GM12801 (cell line): ENCODE measurements around the gene C1QTNF12.

ENCODE experiments used
- CTCF ChIP-seq: IDR thresholded peaks from one replicate; pipeline ENCODE4 v1.5.1; 2011; ENCODE audit warnings: control low read depth; ENCODE audit not compliant: insufficient read length; ENCODE audit errors: extremely low read depth

Gene C1QTNF12

GRCh38 chr1:1291548-1292441 is 45.3 kb upstream of the C1QTNF12 start:
- TF ChIP-seq CTCF, result no peak

DNA sequence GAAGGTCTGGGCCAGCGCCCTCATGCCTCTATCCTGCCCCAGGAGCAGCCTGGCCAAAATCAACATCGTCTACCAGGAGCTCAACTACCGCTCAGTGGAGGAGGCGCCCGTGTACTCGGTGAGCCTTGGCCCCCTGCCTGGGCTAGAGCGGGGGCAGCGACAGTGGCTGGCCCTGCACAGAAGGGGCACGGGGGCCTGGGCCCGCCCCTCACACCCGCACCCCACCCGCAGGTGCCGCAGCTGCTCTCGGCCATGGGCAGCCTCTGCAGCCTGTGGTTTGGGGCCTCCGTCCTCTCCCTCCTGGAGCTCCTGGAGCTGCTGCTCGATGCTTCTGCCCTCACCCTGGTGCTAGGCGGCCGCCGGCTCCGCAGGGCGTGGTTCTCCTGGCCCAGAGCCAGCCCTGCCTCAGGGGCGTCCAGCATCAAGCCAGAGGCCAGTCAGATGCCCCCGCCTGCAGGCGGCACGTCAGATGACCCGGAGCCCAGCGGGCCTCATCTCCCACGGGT is 44.6 kb upstream of the C1QTNF12 start:
- no peak for TF ChIP-seq CTCF

- TF ChIP-seq CTCF, result no peak
Measured at GRCh38 chr1:1290238-1290731, 43.8 kb upstream of the C1QTNF12 start.

GRCh38 chr1:1287288-1288110 is 41.0 kb upstream of the C1QTNF12 start:
- TF ChIP-seq CTCF, result no peak

DNA sequence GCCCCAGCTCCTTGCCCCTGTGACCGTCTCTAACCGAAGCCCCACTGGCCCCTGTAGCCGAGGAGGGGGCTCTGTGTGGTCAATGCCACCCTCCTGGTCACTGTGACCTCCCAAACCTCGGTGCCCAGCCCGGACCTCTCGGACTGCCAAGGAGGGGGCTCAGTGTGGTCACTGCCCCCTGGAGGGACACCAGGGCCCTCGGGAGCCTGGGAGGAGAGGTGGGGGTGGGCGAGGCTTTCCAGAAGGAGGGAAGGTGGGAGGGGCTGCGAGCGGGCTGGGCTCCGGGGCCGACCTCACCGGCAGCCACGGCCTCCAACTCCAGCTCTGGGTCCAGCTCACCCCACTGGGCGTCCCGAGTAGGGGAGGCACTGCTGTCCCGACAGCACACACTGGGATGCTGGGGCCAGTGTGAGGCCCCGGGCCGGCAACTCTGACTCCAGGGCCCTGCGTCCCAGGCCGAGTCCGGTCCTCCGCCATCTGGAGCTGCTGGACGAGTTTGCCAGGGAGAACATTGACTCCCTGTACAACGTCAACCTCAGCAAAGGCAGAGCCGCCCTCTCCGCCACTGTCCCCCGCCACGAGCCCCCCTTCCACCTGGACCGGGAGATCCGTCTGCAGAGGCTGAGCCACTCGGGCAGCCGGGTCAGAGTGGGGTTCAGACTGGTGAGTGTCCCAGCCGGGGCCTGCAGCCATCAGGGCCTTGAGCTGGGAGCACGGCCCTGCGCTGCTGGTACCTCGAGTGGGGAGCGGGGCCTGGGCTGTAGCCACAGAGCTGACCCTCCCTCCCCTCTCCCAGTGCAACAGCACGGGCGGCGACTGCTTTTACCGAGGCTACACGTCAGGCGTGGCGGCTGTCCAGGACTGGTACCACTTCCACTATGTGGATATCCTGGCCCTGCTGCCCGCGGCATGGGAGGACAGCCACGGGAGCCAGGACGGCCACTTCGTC is 40.1 kb upstream of the C1QTNF12 start:
- no peak for TF ChIP-seq CTCF

DNA sequence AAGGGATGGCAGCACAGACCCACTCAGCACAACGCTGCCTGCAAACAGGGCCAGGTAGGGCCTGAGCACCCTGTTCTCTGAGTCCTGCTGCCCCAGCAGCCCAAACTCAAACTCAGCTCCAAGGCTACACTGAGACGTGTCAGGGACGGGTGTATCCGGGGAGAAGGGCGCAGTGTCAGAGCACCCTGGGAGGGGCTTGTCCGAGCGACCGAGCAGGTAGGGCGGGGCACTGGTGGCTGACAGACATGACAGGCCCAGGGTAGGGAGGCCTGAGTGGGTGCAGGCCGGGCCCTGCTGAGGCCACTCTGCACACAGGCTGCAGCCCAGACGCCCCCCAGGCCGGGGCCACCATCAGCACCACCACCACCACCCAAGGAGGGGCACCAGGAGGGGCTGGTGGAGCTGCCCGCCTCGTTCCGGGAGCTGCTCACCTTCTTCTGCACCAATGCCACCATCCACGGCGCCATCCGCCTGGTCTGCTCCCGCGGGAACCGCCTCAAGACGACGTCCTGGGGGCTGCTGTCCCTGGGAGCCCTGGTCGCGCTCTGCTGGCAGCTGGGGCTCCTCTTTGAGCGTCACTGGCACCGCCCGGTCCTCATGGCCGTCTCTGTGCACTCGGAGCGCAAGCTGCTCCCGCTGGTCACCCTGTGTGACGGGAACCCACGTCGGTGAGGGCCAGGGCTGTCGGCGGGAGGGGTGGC is 39.2 kb upstream of the C1QTNF12 start:
- TF ChIP-seq CTCF, result no peak
